ENCODE measurements around the gene FBXO31. TPM values are rescaled to one million over a fixed set of nuclear protein-coding genes. Genes with fewer than 3 reads are reported as not detected.
A peak's percentile ranks its signal among the peaks of the same experiment; 100 is the strongest.

The FBXO31 gene, protein sequence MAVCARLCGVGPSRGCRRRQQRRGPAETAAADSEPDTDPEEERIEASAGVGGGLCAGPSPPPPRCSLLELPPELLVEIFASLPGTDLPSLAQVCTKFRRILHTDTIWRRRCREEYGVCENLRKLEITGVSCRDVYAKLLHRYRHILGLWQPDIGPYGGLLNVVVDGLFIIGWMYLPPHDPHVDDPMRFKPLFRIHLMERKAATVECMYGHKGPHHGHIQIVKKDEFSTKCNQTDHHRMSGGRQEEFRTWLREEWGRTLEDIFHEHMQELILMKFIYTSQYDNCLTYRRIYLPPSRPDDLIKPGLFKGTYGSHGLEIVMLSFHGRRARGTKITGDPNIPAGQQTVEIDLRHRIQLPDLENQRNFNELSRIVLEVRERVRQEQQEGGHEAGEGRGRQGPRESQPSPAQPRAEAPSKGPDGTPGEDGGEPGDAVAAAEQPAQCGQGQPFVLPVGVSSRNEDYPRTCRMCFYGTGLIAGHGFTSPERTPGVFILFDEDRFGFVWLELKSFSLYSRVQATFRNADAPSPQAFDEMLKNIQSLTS
- 10 to 100 TPM; 39.9 to 89.3 (median 53.6) TPM for total RNA-seq

DNA sequence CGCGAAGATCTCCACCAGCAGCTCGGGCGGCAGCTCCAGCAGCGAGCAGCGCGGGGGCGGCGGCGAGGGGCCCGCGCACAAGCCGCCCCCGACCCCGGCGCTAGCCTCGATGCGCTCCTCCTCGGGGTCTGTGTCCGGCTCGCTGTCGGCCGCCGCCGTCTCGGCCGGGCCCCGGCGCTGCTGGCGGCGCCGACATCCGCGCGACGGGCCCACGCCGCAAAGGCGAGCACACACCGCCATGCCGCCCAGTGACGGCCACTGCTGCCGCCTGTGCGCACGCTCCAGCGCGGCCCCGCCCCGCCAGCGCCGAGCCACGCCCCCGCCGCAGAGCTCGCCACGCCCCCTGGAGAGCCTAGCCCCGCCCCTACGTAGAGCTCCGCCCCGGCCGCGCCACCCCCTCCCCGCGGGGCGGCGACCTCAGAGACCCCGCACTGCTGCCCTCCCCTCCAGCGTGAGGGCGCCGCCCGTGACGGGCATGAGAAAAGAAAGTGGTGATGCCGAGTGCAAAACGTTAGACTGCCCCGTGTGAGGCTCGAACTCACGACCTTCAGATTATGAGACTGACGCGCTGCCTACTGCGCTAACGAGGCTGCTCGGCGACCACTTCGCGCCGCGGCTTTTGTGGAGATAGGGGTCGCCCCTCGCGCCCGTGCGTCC, at the start of gene FBXO31:
Gene FBXO31, minus strand, starts transcription at position 272 of the 657 bp plus-strand sequence. Its CDS starts 32 bp downstream, at position 240.
- peaks cover 65% of the 10 kb centered on the region for H3K4me1 ChIP-seq
- peak within 1 kb of the TSS; percentile 84 for H3K4me3 ChIP-seq
- no peaks in the 10 kb centered on the region for H3K9me3 ChIP-seq
- TF ChIP-seq POLR2AphosphoS5 (IDR thresholded peaks at IDR 0.05) (peak in 2 of 3 donors; percentile 85 to 93), EP300 (IDR thresholded peaks at IDR 0.05) (no peak), POLR2A (IDR thresholded peaks at IDR 0.05) (peak; percentile 36 to 94)
- TF ChIP-seq, protein P1, sequence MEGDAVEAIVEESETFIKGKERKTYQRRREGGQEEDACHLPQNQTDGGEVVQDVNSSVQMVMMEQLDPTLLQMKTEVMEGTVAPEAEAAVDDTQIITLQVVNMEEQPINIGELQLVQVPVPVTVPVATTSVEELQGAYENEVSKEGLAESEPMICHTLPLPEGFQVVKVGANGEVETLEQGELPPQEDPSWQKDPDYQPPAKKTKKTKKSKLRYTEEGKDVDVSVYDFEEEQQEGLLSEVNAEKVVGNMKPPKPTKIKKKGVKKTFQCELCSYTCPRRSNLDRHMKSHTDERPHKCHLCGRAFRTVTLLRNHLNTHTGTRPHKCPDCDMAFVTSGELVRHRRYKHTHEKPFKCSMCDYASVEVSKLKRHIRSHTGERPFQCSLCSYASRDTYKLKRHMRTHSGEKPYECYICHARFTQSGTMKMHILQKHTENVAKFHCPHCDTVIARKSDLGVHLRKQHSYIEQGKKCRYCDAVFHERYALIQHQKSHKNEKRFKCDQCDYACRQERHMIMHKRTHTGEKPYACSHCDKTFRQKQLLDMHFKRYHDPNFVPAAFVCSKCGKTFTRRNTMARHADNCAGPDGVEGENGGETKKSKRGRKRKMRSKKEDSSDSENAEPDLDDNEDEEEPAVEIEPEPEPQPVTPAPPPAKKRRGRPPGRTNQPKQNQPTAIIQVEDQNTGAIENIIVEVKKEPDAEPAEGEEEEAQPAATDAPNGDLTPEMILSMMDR (IDR thresholded peaks at IDR 0.05), result no peak
- H3K36me3 ChIP-seq, result no peaks in the 10 kb centered on the region
- peak; percentile 88 to 91 for DNase-seq (ENCODE audit: low spot score in 2 of 2)
- no peaks in the 10 kb centered on the region for H3K27me3 ChIP-seq
- 1% methylated on average over 18 of the region's 92 CpGs for whole genome bisulfite sequencing
- H3K27ac ChIP-seq, result peak within 1 kb of the TSS; percentile 94

DNA sequence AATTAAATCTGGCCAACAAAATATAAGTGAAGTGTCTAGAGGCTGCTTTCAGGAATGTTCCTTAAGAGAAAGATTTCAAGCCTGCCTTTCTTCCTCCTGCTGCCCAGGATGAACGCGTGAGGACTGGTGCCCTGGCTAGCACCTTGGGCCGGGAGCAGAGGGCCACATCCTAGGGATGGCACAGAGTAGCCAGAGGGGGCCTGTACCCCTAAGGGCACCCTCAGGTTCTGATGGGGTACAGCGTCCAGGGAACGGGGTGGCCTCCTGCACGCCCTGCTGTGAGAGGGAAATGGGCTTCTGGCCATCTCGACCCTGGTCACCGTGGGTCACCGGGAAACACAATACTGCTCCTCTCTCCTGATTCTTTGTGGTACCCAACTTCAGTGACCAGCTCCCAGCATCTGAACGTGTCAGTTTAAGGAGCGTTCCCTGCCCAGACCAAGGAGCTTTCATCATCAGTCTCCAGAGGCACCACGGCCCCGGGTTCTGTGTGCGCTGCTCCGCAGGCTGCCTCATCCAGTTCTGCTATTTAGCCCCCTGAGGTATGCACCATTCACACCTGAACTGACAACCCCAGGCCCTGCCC, 48.8 kb upstream of the FBXO31 start:
- no peak overlapping the region for H3K27ac ChIP-seq
- peaks cover 10% of the 10 kb centered on the region for H3K4me1 ChIP-seq
- no peaks in the 10 kb centered on the region for H3K27me3 ChIP-seq
- H3K36me3 ChIP-seq, result peaks cover 13% of the 10 kb centered on the region
- H3K9me3 ChIP-seq, result no peaks in the 10 kb centered on the region
- no peak for DNase-seq (ENCODE audit: low spot score in 2 of 2)
- WGBS, result 87% methylated on average over 7 of the region's 15 CpGs
- TF ChIP-seq EP300 (IDR thresholded peaks at IDR 0.05) (no peak), POLR2A (IDR thresholded peaks at IDR 0.05) (no peak), POLR2AphosphoS5 (IDR thresholded peaks at IDR 0.05) (no peak)
- TF ChIP-seq, protein P1 (IDR thresholded peaks at IDR 0.05), result no peak
- H3K4me3 ChIP-seq, result no peak overlapping the region

DNA sequence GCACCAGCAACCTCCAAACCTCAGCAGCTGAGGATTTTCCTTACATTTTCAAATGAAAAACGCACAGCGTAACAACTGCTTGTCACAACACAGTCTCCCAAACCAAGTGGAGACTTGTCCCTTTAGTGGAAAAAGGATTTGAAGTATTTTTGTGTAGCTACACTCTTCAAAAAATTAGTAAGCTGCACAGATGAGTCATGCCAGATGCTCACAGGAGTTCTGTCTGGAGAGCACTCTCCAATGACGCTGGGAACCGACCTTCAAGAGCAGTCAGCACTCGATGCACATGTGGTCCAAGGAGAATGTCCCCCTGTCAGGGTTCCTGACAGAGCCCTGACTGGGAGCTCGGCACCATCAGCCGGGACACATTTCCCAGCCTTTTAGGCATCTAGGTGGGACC, 48.4 kb upstream of the FBXO31 start:
- H3K4me1 ChIP-seq, result peaks cover 10% of the 10 kb centered on the region
- peaks cover 13% of the 10 kb centered on the region for H3K36me3 ChIP-seq
- no peak for DNase-seq (ENCODE audit: low spot score in 2 of 2)
- TF ChIP-seq EP300 (IDR thresholded peaks at IDR 0.05) (no peak), POLR2A (IDR thresholded peaks at IDR 0.05) (no peak), POLR2AphosphoS5 (IDR thresholded peaks at IDR 0.05) (no peak)
- TF ChIP-seq, protein P1 (IDR thresholded peaks at IDR 0.05), result no peak
- 58% methylated on average over 6 of the region's 7 CpGs for WGBS
- no peak overlapping the region for H3K4me3 ChIP-seq
- H3K9me3 ChIP-seq, result no peaks in the 10 kb centered on the region
- H3K27ac ChIP-seq, result no peak overlapping the region
- no peaks in the 10 kb centered on the region for H3K27me3 ChIP-seq

DNA sequence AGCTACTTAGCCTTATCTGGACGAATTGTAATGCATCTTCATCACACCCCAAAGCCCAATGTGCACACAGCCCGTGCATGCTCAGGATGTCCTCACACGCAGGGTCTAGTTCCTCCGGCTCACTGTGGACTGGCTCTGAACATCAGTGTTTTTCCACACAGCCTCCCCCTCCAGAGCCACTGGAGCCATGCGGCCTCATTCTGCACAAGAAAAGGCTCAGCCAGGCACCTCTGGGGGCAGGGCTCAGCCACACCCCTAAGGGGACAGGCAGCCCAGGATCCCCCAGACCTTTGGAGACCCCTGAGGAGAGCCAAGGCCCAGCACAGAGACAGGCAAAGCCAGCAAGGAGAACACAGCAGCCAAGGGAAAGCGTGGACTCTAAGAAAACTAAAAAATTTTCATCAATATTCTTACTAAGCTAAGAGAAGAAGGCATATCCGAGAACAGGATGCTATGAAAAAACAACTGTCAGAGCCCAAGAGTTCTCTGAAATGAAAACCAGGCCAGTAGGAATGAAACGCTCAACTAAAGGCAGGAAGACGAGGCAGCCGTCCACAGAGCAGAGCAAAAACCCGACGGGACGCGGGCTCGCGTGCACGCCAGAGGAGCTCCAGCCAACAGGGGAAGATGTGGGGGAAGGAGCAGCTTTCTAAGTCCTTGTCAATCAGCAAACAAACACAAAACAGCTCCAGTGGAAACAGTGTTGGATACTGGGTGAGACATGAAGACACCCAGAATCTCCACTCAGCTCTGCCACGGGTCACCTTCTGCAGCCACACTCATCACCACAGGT, 43.0 kb upstream of the FBXO31 start:
- Histone ChIP-seq H3K36me3 (peaks cover 25% of the 10 kb centered on the region), H3K4me1 (no peaks in the 10 kb centered on the region), H3K4me3 (no peak overlapping the region), H3K27me3 (no peaks in the 10 kb centered on the region), H3K27ac (no peak overlapping the region), H3K9me3 (no peaks in the 10 kb centered on the region)
- 89% methylated on average over 18 of the region's 18 CpGs for WGBS
- TF ChIP-seq, protein P1 (IDR thresholded peaks at IDR 0.05), result no peak
- DNase-seq (ENCODE audit: low spot score in 2 of 2), result peak; percentile 29 to 41
